HG03066 (cell line): ENCODE data around the gene MMP8.
"Not testable (repeated sequence)": the region's sequence is repeated elsewhere in the genome, so short reads cannot be mapped to it uniquely, and the experiment has no call there.

Source experiments
- ATAC-seq: cut with Tn5 transposase; IDR thresholded peaks from one replicate; pipeline ENCODE4 v1.9.1; 2021; ENCODE audit warnings: low read depth; ENCODE audit not compliant: unreplicated experiment

Gene MMP8

DNA sequence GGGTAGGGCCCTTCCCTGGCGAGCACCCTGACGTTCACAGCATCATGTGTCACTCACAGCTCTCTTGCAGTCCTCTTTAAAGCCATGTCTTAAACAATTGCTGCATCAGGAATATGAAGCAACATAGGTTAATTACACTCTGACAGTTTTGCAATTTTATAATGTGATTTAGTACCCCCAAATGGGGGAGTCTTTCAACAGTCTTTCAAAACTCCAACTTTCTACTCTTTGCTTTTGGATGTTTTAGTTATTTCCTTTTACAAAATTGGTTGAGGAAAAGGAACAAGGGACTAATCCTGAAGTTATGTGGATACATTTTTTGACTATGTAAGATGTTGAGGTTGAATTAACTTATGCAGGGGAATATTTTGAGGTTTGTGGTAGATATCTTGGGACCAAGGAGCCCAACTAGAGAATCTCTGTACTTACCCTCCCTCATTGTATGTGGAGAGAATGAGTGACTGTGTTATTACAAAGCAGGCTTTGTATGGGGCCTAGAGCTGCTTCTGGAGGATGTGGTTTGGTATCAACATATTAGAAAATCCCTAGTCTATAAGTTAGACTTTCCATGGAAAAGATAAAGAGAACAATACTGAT lies at the start of gene MMP8:
TSS of gene MMP8 (minus strand) at position 51 of the 597 bp plus-strand sequence. CDS start 99 bp downstream, outside the sequence.
- no peak for ATAC-seq

GRCh38 chr11:102773386-102773785 lies 48.6 kb upstream of the MMP8 start:
- no peak for ATAC-seq

DNA sequence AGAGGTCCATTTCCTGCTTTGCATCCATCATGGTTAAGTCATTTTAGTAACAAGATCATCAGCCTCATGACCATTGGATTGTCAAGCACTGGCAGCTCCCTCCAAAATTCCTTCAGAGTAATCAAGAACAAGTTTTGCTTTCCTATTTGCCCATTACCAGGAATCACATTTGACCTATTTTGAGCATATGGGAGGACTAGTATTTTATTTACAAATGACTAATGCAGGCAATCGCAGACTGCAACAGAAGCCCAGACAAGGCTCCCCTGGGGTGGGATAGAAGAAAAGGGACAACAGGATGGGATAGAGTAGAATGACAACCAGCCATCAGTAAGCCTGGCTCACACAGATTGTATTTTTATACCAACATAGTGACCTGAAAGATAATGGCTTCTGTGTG lies 46.6 kb upstream of the MMP8 start:
- no peak for ATAC-seq

GRCh38 chr11:102770191-102770590 lies 45.4 kb upstream of the MMP8 start:
- ATAC-seq: no peak

DNA sequence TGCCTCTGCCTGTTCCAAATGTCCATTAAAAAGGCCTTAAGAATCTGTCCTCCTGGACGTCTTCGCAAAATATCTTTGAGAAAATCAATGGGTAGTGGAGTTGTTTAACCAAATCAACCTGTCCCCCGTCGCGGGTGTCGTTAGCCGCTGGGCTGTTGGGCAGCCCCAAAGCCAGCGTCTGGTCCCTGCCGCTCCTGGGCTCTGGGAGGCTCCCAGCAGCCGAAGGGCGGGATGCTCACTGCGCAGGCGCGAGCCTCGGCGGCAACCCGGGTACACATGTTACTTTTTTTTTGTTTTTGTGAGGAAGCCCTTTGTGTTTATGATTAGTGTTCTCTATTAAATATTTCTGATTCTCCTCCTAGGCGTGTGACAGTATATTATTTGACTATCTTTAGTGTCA lies 43.0 kb upstream of the MMP8 start:
- no peak for ATAC-seq

- no peak for ATAC-seq
Measured at GRCh38 chr11:102763440-102763839, 38.7 kb upstream of the MMP8 start.

GRCh38 chr11:102762361-102762767 lies 37.6 kb upstream of the MMP8 start:
- ATAC-seq: no peak

GRCh38 chr11:102761646-102762238 lies 37.0 kb upstream of the MMP8 start:
- no peak for ATAC-seq

GRCh38 chr11:102760344-102761035 lies 35.7 kb upstream of the MMP8 start:
- ATAC-seq: no peak

DNA sequence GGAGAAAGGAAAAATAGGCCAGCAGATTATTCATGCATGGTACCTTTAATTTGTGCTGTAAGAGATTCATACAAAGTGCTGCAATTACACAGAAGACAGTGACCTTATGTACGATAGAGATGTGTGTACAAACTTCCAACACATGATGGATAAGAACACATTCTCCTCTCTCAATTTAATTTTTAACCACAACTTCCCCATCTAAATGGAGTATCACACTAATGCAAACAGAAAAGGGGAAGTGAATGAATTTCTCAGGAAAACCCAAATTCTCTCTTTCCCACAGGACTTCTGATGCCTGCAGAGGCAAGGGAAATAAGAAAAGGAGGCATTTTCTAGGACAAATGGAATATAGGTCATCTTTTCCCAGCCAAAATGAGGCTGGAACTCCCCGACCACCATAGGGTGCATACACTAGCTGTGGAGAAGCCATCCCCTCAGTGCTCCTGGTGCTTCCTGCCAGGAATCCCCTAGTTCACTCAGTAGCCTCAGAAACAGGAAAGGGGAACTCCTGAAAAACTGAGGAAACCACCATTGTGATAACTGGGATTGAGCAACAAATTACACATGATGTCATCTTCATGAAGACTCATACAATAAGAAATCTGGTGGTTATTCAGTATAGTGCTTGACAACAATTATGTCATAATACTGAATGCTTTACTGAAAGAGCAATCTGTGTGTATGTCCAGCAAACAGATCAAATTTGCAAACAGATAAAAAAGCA lies 33.2 kb upstream of the MMP8 start:
- no peak for ATAC-seq

- no peak for ATAC-seq
Measured at GRCh38 chr11:102753267-102753666, 28.5 kb upstream of the MMP8 start.

- ATAC-seq: no peak
Measured at GRCh38 chr11:102751673-102752072, 26.9 kb upstream of the MMP8 start.

DNA sequence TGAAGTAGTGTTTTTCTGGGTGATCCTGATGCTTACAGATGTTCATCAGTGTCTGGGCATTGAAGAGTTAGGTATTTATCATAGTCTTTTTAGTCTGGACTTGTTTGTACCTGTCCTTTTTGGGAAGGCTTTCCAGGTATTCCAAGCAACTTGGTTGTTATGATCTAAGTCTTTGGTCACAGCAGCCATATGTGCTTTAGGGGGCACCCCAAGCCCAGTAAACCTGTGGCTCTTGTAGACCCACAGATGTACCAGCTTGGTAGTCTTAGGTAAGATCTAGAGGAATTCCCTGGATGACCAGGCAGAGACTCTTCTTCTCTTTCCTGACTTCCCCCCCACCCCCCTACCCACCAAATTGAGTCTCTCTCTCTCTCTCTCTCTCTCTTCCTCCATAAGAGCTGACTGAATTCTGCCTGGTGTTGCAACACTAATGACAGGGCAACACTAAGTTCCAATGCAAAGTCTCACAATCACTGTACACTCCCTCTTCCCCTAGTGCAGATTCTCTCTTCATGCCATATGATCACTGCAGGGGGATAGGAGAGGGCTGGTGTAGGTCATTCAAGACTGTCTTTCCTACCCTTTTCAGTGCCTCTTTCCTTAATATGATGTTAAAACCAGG lies 24.5 kb upstream of the MMP8 start:
- no peak for ATAC-seq

DNA sequence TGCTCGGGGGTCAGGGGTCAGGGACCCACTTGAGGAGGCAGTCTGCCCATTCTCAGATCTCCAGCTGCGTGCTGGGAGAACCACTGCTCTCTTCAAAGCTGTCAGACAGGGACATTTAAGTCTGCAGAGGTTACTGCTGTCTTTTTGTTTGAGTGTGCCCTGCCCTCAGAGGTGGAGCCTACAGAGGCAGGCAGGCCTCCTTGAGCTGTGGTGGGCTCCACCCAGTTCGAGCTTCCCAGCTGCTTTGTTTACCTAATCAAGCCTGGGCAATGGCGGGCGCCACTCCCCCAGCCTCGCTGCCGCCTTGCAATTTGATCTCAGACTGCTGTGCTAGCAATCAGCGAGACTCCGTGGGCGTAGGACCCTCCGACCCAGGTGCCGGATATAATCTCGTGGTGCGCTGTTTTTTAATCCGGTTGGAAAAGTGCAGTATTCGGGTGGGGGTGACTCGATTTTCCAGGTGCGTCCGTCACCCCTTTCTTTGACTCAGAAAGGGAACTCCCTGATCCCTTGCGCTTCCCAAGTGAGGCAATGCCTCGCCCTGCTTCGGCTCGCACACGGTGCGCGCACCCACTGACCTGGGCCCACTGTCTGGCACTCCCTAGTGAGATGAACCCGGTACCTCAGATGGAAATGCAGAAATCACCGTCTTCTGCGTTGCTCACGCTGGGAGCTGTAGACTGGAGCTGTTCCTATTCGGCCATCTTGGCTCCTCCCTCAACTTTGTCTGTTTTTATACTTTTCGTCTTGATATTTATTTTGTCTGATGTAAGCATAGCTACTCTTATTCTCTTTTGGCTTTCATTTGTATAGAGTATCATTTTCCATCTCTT lies 22.2 kb upstream of the MMP8 start:
- not testable (repeated sequence) for ATAC-seq

- ATAC-seq: no peak
Measured at GRCh38 chr11:102734650-102735049, 9.9 kb upstream of the MMP8 start.

DNA sequence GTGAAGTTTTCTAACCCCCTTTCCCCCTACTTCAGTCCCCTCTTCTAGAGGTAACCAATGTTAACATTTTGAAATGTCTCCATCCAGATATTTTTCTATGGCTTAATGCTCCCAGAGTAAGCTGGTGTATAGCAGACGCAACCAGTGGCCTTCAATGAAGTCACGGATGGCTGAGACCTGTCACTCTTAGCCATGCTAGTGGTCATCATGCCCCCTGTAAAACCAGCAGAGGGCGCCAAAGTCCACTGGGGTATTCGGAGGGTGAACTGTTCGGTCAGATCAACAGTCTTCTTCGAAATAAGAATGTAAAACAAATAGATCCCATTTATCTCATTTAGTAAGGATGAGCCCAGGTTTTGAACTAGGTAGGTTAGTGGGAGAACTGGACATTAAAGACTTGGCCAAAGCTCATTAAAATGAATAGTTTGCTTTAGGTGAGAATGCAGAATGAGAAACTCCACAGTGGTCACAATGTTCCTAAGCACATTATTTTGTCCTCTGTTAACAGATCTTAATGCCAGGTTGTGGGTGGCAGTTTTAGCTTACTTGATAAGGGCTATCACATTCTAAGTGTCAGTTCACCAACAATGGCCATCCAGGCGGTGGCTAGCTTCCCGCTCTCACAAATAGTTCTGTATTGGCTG lies 8.6 kb upstream of the MMP8 start:
- ATAC-seq: peak; percentile 89

DNA sequence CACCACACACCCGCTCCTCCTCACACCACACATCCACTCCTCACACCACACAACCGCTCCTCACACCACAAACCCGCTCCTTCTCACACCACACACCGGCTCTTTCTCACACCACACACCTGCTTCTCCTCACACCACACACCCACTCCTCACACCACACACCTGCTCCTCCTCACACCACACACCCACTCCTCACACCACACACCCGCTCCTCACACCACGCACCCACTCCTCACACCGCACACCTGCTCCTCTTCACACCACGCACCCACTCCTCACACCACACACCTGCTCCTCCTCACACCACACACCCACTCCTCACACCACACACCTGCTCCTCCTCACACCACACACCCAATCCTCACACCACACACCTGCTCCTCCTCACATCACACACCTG lies 6.2 kb upstream of the MMP8 start:
- ATAC-seq: not testable (repeated sequence)

GRCh38 chr11:102729849-102730815 lies 5.4 kb upstream of the MMP8 start:
- no peak for ATAC-seq
